Activated CD4-positive, alpha-beta T cell treated with anti-CD3 and anti-CD28 coated beads for 36 hours (primary cell): ENCODE measurements around the gene IGFBPL1. TPM values are rescaled to one million over a fixed set of nuclear protein-coding genes. Genes with fewer than 3 reads are reported as not detected.

Experiments used
- ATAC-seq: fragments of 200-7000 bp; cut with Tn5 transposase; one replicate; pipeline ENCODE4 v1.10.0; 2021; ENCODE audit warnings: mild to moderate bottlenecking, moderate library complexity
- CTCF ChIA-PET: fragments of 350-600 bp; sonication (Branson Sonifier 250); formaldehyde crosslinking; loops from one replicate; lab custom pipeline; 2021; ENCODE audit warnings: antibody characterized with exemption; lab: Charles Lee
- POLR2A ChIA-PET: fragments of 350-600 bp; sonication (Branson Sonifier 250); formaldehyde crosslinking; loops from one replicate; lab custom pipeline; 2021; ENCODE audit warnings: antibody characterized with exemption, inconsistent platforms; lab: Charles Lee
- DNase-seq: peaks from one replicate; pipeline ENCODE4 v3.0.0-alpha.2; 2020
- H3K27ac Mint-ChIP-seq: one replicate; pipeline ENCODE4 v1.8.0; 2021; ENCODE audit warnings: mixed read lengths
- H3K27me3 Mint-ChIP-seq: one replicate; pipeline ENCODE4 v1.8.0; 2021; ENCODE audit warnings: mixed read lengths
- H3K36me3 Mint-ChIP-seq: one replicate; pipeline ENCODE4 v1.8.0; 2021; ENCODE audit warnings: low read depth, mixed read lengths
- H3K4me1 Mint-ChIP-seq: one replicate; pipeline ENCODE4 v1.8.0; 2021; ENCODE audit warnings: mixed read lengths
- H3K4me3 Mint-ChIP-seq: one replicate; pipeline ENCODE4 v1.8.0; 2021; ENCODE audit warnings: mild to moderate bottlenecking, moderate library complexity, mixed read lengths
- H3K9me3 Mint-ChIP-seq: one replicate; pipeline ENCODE4 v1.8.0; 2021; ENCODE audit warnings: low read depth, mixed read lengths
- intact Hi-C, 2 experiments: fragments of 100-400 bp; cut with DNase I in 1 of 2; cut with micrococcal nuclease in 1 of 2; formaldehyde crosslinking; loops; one replicate each; pipeline versions ENCODE4 v1.14.2 to v1.15.1; 2022 to 2024; cut with DNase I, micrococcal nuclease
- total RNA-seq, 2 experiments: library from RNA; stranded (reverse); gene quantifications; one replicate each; pipeline ENCODE4 v1.2.3, GENCODE V29; 2021

IGFBPL1 gene
- total RNA-seq, 2 experiments from 2014 or later, result 0.21 TPM; not detected in 1

GRCh38 chr9:38395653-38396370 lies 28.4 kb downstream of the IGFBPL1 start:
- H3K27me3 Mint-ChIP-seq, result peaks cover 6% of the 10 kb centered on the region
- no peak for DNase-seq
- intact Hi-C loops, result no loop called here
- peaks cover 13% of the 10 kb centered on the region for H3K4me1 Mint-ChIP-seq
- peaks cover 2% of the 10 kb centered on the region for H3K9me3 Mint-ChIP-seq
- ChIA-PET POLR2A (interaction anchor here (0.6 kb wide), 1 partner anchor 85 kb away, joined by 3 read pairs; no protein-coding TSS in a partner anchor), CTCF (no interaction called here)
- H3K27ac Mint-ChIP-seq, result no peak overlapping the region
- no peak overlapping the region for H3K4me3 Mint-ChIP-seq
- no peak for ATAC-seq
- H3K36me3 Mint-ChIP-seq, result peaks cover 40% of the 10 kb centered on the region

DNA sequence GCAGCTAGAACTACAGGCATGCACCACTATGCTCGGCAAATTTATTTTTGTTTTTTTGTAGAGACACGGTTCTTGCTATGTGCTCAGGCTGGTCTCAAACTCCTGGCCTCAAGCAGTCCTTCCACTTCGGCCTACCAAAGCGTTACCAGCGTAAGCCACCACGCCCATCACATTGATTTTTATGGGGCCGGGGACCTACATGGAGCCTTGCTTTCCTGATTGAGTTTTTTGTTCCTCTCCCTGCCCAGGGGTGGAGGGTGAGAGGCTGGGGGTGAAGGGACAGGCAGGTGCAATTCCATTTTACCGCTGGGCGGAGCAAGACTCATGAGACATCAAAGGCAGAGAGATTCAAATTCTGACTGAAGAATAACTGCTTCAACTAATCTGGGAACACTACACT lies 29.8 kb downstream of the IGFBPL1 start:
- H3K4me1 Mint-ChIP-seq, result peaks cover 13% of the 10 kb centered on the region
- ATAC-seq, result no peak
- H3K36me3 Mint-ChIP-seq, result peaks cover 40% of the 10 kb centered on the region
- CTCF ChIA-PET, result no interaction called here
- H3K27ac Mint-ChIP-seq, result no peak overlapping the region
- POLR2A ChIA-PET, result no interaction called here
- intact Hi-C loops, result loop anchor here in 1 of 2 experiments (5.0 kb wide), 1 partner anchor 42 kb away; no protein-coding TSS in a partner anchor
- peaks cover 2% of the 10 kb centered on the region for H3K9me3 Mint-ChIP-seq
- no peak for DNase-seq
- H3K4me3 Mint-ChIP-seq, result no peak overlapping the region
- peaks cover 6% of the 10 kb centered on the region for H3K27me3 Mint-ChIP-seq

- intact Hi-C loops, result loop anchor here in 1 of 2 experiments (5.0 kb wide), 1 partner anchor 41 kb away; no protein-coding TSS in a partner anchor
- H3K27ac Mint-ChIP-seq, result peak overlapping the region; percentile 83
- peak overlapping the region; percentile 91 for H3K4me3 Mint-ChIP-seq
- H3K27me3 Mint-ChIP-seq, result peaks cover 6% of the 10 kb centered on the region
- peaks cover 2% of the 10 kb centered on the region for H3K9me3 Mint-ChIP-seq
- CTCF ChIA-PET, result interaction anchor here (0.6 to 1.2 kb wide), 4 partner anchors 39 to 480 kb away, joined by 3 to 4 read pairs (median 3); no protein-coding TSS in a partner anchor
- DNase-seq (peak; percentile 16), ATAC-seq (peak; percentile 13)
- peaks cover 34% of the 10 kb centered on the region for H3K36me3 Mint-ChIP-seq
- POLR2A ChIA-PET, result interaction anchor here (0.7 to 0.9 kb wide), 2 partner anchors 35 to 54 kb away, joined by 3 to 5 read pairs; no protein-coding TSS in a partner anchor
- H3K4me1 Mint-ChIP-seq, result peaks cover 13% of the 10 kb centered on the region
Measured at GRCh38 chr9:38393128-38393796, 31.0 kb downstream of the IGFBPL1 start.

DNA sequence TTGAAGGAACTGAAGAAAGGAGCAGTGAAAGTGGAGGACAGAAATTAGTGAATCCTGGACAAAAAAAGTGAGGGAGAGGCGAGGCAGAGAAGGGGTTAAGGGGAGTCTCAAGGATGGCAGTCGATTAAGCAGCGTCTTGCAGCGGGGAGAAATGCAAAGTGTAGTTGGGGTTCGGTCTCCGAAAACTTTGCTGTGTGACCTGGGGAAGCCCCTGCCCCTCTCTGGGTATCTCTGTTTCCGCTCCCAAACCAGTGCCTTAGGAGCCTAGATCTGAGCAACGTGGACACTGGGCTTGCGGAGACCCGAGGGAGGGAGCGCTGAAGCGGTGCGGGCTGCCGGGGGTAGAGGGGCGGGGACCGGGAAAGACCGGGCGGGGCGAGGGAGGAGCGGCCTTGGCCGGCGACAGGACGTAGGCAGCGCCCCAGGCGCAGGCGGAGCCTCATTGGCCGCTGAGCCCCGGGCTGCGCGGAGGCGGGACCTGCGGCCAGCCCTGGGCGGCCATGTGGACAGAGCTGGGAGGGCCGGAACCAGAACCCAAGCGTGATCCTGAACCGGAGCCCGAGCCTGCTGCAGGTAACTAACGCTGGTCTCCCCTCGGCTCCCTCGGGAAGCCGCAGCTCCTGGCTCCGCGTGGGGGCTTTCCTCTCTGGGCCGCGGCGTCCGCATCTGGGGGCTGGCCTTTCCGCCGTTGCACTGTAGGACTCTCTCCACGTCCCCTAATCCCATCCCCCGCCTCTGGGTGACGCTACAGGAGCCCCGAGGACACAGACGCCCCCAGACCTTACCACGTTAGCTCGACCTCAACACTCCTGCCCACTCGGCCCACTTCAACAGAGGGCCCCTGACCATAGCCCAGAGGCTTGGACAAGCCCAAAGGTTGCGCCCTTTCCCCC lies 31.8 kb downstream of the IGFBPL1 start, which contains the start of gene ALDH1B1:
Gene ALDH1B1, plus strand, starts transcription at position 468 of the 893 bp plus-strand sequence. CDS start 3,047 bp downstream, outside the sequence.
- POLR2A ChIA-PET, result interaction anchor here (0.7 kb wide), 1 partner anchor 35 kb away, joined by 3 read pairs; no protein-coding TSS in a partner anchor
- ATAC-seq, result peak; percentile 99

GRCh38 chr9:38391278-38392118 lies 32.8 kb downstream of the IGFBPL1 start:
- Mint-ChIP-seq H3K4me1 (peaks cover 13% of the 10 kb centered on the region), H3K36me3 (peaks cover 19% of the 10 kb centered on the region), H3K9me3 (no peaks in the 10 kb centered on the region), H3K27me3 (peaks cover 6% of the 10 kb centered on the region), H3K4me3 (peak overlapping the region; percentile 91), H3K27ac (no peak overlapping the region)
- intact Hi-C loops, result loop anchor here (1.0 to 5.0 kb wide), 4 partner anchors 39 to 487 kb away; partner anchors contain the start of gene SLC25A51 (in 1 of the 2)
- ChIA-PET CTCF (no interaction called here), POLR2A (no interaction called here)
- DNase-seq, result no peak
- no peak for ATAC-seq

More for the DNA sequence above, 31.8 kb downstream of the IGFBPL1 start, which contains the start of gene ALDH1B1:
- peak within 1 kb of the TSS; percentile 91 for H3K4me3 Mint-ChIP-seq
- DNase-seq, result peak; percentile 81
- peaks cover 13% of the 10 kb centered on the region for H3K4me1 Mint-ChIP-seq
- peak within 1 kb of the TSS; percentile 83 for H3K27ac Mint-ChIP-seq
- CTCF ChIA-PET, result interaction anchor here (0.7 to 1.2 kb wide), 3 partner anchors 40 to 513 kb away, joined by 3 to 4 read pairs (median 3); no protein-coding TSS in a partner anchor
- peaks cover 28% of the 10 kb centered on the region for H3K36me3 Mint-ChIP-seq
- intact Hi-C loops, result loop anchor here (1.0 to 5.0 kb wide), 4 partner anchors 40 to 488 kb away; partner anchors contain the start of gene SLC25A51 (in 1 of the 2)
- no peaks in the 10 kb centered on the region for H3K9me3 Mint-ChIP-seq
- H3K27me3 Mint-ChIP-seq, result peaks cover 6% of the 10 kb centered on the region

GRCh38 chr9:38390851-38391250 lies 33.4 kb downstream of the IGFBPL1 start:
- POLR2A ChIA-PET, result no interaction called here

DNA sequence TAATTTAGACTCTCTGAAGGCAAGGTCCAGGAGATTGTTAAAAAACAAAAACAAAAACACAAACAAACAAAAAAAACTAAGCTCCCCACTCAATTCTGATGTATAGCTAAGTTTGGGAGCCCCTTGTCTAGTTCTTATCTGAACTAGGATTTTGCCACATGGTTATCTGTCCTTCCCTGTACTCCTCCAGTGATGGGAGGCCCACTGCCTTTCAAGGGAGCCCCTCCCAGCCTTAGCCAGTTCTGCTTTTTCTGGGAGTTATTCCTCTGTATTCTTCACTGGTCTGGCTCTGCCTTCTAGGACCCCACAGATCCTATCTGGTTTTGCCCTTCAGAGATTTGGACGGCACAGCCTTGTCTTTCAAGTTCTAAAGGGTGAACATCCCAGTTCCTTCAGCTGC lies 33.8 kb downstream of the IGFBPL1 start:
- DNase-seq, result no peak
- no peak for ATAC-seq
- peaks cover 13% of the 10 kb centered on the region for H3K4me1 Mint-ChIP-seq
- intact Hi-C loops, result loop anchor here in 1 of 2 experiments (5.0 kb wide), 1 partner anchor 38 kb away; no protein-coding TSS in a partner anchor
- H3K36me3 Mint-ChIP-seq, result peaks cover 10% of the 10 kb centered on the region
- no peak overlapping the region for H3K4me3 Mint-ChIP-seq
- H3K27me3 Mint-ChIP-seq, result peaks cover 6% of the 10 kb centered on the region
- no peak overlapping the region for H3K27ac Mint-ChIP-seq
- peaks cover 1% of the 10 kb centered on the region for H3K9me3 Mint-ChIP-seq
- ChIA-PET POLR2A (no interaction called here), CTCF (no interaction called here)

More at GRCh38 chr9:38390851-38391250, 33.4 kb downstream of the IGFBPL1 start:
- intact Hi-C loops, result loop anchor here in 1 of 2 experiments (5.0 kb wide), 1 partner anchor 39 kb away; no protein-coding TSS in a partner anchor
- CTCF ChIA-PET, result no interaction called here
- Mint-ChIP-seq H3K36me3 (peaks cover 12% of the 10 kb centered on the region), H3K9me3 (no peaks in the 10 kb centered on the region), H3K4me1 (peaks cover 13% of the 10 kb centered on the region), H3K4me3 (no peak overlapping the region), H3K27me3 (peaks cover 6% of the 10 kb centered on the region), H3K27ac (no peak overlapping the region)
- ATAC-seq (no peak), DNase-seq (no peak)

DNA sequence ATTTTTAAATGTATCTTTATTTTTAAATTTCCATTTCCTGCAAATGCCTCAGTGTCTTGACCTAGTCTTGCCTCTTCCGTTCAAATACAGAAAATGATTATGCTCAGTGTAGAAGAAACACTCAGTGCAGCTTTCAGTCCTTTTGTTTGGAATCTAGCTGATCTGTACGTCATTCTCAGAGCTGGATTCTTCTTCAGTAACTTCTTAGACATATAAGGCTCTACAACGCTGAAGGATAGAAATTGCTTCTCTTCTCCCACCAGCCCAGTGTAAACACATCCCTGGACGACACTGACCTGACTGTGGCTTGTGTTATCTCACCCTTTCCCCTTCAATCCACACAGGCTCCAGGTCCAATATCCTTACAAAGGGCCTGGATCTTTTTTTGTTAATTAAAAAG lies 34.9 kb downstream of the IGFBPL1 start:
- H3K27me3 Mint-ChIP-seq, result peaks cover 9% of the 10 kb centered on the region
- POLR2A ChIA-PET, result no interaction called here
- peaks cover 5% of the 10 kb centered on the region for H3K36me3 Mint-ChIP-seq
- H3K4me3 Mint-ChIP-seq, result no peak overlapping the region
- CTCF ChIA-PET, result interaction anchor here (0.6 kb wide), 2 partner anchors 28 to 49 kb away, joined by 3 read pairs; no protein-coding TSS in a partner anchor
- ATAC-seq (no peak), DNase-seq (no peak)
- peaks cover 13% of the 10 kb centered on the region for H3K4me1 Mint-ChIP-seq
- intact Hi-C loops, result no loop called here
- peaks cover 7% of the 10 kb centered on the region for H3K9me3 Mint-ChIP-seq
- H3K27ac Mint-ChIP-seq, result no peak overlapping the region

DNA sequence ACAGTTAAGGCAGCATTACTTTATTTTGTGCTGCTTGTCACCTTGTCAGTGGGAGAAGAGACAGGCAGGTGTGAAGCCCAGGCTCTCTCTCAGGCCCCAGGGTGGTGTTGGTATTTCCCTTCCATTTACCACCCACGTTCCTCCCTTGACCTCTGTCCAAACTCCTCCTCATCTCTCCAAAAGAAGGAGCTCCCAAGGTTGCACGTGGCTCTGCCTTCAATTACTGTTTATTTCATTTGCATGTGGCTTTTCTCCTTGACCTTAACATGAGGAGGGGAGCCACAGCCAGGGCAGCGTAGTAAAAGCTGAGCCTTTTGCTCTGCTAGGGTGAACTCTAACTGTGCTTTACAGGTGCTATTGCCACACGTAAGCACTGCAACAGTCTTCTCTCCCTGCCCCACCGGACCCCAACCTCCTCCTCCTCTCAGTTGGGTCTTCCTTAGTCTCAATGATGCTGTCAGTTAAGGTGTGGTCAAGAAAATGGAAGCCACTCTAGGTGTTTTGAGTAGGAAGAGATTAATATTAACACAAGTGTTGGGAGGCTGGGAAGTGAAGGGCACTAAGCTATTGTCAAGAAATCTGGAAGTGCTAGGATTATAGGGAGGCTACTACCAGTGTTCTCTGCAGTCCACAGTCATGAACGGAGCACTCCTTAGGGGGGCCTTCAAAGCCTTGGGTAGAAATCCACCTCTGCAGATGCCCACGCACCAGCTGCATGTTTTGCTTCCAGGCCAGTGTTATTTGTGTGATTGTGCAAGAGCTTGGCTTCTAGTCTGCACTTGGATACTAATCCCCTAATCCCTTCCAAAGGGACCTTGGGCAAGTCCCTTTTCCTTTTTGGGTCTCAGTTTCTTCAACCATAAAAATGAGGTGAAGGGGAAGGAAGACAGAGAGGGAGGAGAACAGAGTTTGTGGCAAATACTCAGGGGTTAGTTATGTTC lies 35.7 kb downstream of the IGFBPL1 start:
- ChIA-PET POLR2A (interaction anchor here (0.5 kb wide), 1 partner anchor 13 kb away, joined by 6 read pairs; no protein-coding TSS in a partner anchor), CTCF (interaction anchor here (0.6 kb wide), 1 partner anchor 49 kb away, joined by 3 read pairs; no protein-coding TSS in a partner anchor)
- Mint-ChIP-seq H3K27ac (no peak overlapping the region), H3K4me1 (peaks cover 8% of the 10 kb centered on the region), H3K36me3 (peaks cover 2% of the 10 kb centered on the region), H3K9me3 (peaks cover 7% of the 10 kb centered on the region), H3K27me3 (peaks cover 9% of the 10 kb centered on the region), H3K4me3 (no peak overlapping the region)
- DNase-seq, result no peak
- intact Hi-C loops, result no loop called here
- no peak for ATAC-seq
